ENCODE results near the gene PWP2.
A peak's percentile ranks its signal among the peaks of the same experiment; 100 is the strongest.
"Not testable (repeated sequence)": the region's sequence is repeated elsewhere in the genome, so short reads cannot be mapped to it uniquely, and the experiment has no call there.

Gene PWP2

DNA sequence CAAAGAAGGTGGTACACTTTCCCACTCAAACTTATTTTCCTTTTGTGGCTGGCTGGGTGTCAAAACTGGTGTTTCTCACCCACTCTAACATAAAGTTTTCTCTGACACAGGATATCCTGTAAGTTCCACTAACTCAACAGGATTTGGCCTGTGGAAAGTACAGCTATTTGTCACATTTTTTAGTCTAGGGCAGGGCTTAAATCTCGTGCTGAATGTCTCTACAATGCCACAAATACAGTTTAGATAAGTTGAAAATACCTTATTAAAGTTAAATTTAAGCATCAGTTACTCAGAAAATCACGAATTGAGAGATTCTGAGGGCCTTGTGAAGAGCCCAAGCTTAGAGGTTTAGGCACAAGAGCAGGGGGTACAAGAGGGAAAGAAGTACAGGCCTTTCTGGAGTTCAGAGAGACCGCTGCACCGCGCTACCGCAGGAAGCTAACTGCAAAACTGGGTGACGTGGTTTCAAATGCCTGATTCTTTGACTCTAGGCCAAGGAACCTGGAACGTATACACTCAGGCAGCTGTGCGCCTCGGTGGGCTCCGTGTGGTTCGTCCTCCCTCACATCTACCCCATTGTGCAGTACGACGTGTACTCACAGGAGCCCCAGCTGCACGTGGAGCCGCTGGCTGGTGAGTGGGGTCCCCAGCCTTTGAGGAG lies 23.4 kb upstream of the PWP2 start:
- DNase-seq: no peak

DNA sequence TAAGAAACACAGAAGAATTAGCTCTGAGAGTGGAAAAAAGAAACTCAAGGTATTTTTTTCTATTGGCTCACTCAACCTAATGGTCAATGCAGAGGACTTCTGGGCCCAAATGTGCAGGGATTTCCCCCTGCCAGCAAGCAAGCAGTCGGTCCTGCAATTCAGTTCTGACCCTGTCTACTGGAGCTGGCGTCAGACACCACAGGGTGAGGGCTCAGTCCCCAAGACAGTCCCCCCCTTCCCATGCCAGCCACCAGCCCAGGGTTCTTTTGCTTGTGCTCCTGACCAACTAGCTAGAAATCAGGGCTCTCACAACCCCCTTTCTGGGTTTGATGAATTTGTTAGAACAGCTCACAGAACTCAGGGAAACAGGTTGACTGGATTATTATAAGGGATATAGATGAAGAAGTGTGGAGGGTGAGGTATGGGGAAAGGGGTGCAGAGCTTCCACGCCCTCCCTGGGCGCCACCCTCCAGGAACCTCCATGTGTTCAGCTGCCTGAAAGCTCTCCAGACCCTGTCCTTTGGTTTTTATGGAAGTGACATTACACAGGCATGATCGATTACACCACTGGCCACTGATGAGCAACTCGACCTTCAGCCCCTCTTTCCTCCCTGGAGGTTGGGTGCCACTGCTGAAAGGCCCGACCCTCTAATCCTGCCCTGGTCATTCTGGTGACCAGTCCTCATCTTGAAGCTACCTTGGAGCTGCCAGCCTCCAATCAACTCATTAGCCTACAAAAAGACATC lies 22.5 kb upstream of the PWP2 start:
- peak in 3 of 4 experiments; percentile 16 to 53 (median 26) for DNase-seq

DNA sequence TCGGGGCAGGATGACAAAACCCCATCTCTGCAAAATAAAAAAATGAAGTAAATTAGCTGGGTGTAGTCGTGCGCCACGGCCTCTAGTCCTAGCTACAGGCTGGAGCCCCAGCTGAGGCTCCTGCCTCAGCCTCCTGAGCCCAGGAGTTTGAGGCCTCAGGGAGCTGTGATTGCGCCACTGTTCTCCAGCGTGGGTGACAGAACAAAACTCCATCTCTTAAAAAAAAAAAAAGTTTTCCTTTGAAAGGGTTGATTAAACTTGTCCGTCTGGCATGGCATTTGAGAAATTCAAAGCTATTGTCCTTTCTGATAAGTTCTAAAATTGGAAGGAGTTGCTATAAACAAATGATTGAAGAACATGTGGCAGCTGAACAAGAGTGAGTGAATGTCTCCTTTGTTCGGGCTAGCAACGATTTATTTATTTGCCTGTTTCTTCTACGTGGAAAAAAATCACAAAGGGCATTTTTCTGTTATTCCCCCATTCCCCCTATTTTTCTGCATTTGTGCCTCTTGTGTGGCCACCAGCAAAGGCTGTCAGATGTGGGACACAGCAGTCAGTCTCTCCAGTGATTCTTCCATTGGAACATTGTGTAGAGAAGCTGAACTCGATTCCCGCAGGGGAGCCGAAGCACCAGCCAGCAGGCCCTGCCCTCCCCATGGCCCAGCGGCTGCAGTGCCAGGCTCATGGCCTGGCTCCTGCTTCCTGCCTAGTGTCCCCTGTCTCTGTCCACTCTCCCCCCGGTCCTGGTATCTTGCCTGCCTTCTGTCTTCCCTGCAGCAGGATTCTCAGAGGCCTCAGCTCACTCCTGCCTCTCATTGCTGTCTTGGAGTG lies 21.5 kb upstream of the PWP2 start:
- peak in 1 of 4 experiments; percentile 16 for DNase-seq

DNA sequence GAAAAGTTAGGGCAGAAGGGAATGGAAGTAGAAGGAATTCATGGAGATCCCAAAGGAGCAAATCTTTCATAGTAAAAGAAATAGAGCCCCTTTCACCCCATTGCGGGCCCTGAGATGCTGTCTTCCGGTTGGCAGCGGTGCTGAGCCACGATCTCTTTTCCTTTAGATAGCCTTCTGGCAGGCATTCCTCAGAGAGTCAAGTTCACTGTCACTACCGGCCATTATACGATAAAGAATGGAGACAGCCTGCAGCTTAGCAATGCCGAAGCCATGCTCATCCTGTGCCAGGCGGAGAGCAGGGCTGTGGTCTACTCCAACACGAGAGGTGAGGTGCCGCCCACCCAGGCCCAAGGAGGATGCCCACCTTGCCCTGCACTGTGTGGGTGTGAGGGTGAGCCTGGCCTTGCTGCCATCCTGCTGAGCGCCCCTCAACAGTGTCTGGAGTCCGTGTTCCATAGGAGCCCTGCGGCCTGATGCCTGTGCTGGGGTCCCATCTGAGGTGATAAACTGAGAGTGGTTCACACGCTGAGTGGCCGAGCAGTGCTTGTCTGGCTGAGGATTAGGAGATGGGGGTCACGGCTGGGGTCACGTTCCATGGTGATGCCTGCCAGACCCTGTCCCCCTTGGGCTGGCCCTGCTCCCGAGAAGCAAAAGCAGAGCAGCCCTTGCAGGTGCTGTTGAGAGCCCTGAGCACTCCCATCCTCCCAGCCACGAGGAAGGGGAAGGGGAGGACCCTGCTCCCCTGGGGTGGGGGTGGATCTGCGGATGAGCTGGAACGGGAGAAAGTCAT lies 20.4 kb upstream of the PWP2 start:
- no peak for DNase-seq

DNA sequence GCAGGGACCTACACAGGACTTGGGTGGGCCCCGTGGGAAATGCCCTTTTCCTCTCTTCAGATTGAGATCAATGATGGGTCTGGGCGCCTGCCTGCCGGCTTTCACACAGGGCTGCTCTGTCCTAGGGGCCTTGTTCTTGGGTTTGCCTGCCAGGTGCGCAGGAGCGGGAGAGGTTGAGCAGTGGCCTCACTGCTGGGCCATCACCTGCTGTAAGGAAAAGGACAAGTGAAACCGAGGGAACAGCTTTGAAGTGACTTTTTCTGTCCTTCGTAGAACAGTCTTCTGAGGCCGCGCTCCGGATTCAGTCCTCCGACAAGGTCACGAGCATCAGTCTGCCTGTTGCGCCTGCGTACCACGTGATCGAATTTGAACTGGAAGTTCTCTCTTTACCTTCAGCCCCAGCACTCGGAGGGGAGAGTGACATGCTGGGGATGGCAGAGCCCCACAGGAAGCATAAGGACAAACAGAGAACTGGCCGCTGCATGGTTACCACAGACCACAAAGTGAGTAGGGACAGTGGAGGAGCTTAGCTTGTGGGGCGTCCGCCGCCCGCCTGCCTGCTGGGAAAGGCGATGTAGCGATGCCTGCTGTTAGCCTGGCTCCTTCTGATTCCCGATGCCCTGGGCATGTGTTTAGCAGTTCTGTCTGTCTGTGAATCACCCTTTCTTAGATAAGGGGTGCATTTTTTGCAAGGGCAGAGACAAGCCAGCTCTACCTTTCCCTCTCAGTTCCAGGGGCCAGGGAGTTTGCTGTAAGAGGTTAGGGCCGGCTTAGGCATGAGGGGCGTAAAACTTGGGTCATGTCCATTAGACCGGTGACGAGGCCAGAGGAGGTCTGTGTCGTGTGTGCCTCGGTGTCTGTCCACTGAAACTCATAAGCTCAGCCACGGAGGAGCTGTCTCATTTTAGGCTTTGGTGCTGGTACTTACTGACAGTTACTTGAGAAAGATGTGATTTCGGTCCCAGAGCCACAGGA lies 19.5 kb upstream of the PWP2 start:
- peak; percentile 68 to 81 (median 80) for DNase-seq

DNA sequence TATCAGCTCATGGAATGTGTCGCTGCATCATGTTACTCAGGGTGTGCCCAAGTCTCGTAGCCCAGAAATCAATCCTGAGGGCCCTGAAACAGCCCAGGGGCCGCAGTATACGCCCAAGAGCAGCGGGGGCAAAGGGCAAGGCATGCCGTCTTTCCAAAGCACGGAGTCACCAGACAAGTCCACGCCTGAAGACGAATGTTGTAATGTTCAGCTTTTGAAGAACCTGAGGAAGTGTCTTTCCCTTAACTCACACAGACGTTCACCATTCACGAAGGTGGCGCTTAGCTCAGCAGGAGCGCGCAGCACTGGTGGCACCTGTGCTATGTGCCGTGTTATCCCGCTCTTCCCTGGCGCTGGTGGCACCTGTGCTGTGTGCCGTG lies 18.8 kb upstream of the PWP2 start:
- DNase-seq: no peak

DNA sequence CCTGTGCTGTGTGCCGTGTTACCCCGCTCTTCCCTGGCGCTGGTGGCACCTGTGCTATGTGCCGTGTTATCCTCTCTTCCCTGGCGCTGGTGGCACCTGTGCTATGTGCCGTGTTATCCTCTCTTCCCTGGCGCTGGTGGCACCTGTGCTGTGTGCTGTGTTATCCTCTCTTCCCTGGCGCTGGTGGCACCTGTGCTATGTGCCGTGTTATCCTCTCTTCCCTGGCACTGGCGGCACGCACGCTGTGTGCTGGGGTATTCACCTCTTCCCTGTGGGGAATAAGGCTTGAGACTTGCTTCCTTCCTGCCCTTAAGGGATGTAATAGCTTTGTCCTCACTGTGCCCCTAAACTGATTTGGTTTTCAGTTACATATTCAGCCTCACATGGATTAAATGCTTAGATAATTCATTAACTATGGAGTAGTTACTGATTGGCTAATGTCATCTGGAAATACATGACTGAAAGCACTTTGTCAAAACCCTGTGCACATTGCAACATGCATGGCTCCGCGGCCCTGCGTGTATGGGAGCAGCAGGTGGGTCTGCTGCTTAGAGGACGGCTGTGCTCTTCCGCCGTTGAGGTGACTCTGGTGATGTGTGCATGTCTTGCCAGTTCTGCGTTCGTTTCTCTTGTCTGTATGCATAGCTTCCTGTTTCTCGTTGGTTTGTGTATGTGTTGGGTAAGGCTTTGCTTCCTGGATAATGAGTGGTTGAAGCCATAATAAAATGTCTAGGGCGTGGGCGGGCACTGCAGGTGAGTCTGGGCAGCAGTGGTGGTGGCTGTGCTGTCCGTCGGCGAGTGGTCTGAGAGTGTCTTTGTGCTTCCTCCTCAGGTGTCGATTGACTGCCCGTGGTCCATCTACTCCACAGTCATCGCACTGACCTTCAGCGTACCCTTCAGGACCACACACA lies 17.9 kb upstream of the PWP2 start:
- DNase-seq: peak in 3 of 4 experiments; percentile 33 to 48 (median 44)

DNA sequence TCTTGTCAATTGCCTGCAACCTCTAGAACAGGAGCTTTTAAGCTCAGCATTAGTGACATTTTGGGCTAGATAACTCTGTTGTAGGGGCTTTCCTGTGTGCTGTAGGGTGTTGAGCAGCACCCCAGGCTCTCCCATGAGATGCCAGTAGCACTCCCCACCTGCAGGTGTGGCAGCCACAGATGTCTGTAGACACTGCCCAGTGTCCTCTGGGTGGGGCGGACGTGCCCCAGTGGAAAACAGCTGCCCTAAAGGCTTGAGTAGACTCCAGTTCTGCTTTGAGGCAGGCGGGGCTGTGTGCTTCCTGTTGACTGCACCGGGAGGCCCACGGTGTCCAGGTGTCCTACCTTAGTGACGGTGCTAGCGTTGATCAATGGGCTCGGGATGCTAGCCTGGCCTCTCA lies 16.9 kb upstream of the PWP2 start:
- no peak for DNase-seq

DNA sequence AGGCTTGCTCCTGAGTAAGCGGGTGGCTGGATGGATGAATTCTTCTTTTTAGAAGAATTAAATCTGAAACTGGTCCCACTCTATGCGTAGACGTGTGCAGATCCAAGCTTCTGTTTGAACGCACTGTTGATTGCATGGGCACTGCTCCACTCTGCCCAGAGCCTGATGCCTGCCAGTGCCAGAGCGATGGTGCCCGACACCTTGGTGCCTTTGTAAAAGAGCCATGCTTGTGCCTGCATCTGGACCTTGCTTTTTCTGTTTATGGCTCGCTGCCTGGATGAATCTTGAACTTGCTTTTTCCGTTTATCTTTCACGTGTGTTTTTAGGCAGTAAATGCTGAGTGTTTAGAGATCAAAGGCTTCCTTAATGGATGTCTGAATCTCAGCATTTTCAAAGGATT lies 15.0 kb upstream of the PWP2 start:
- no peak for DNase-seq

DNA sequence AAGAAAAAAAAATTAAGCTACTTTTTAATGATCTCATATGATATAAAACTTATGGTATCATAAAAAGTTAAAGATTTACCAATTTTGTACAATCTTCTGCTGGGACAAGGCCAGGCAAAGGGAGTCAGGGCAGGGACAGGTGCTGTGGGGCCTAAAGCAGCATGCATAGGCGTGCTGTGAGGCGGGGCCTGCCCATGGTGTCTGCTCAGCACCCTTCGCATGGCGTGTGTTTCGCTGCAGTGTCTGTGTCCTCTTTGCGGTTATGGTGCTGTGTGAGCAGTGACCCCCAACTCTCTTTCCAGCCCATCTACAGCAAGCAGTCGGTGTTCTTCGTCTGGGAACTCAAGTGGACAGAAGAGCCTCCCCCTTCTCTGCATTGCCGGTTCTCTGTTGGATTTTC lies 13.4 kb upstream of the PWP2 start:
- no peak for DNase-seq

DNA sequence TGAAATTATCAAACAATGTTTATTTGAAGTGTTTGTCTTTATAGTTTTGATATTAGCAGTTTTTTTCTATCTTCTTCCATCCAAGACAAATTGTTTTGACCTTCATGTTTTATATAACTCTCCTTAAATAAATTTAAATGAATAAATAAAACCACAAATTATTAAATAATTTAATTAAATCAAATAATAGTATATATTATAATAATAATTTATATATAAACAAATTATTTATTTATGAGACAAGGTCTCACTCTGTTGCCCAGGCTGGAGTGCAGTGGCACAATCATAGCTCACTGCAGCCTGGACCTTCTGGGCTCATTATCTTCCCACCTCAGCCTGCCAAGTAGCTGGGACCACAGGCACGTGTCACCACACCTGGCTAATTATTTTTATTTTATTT lies 12.4 kb upstream of the PWP2 start:
- DNase-seq: no peak

DNA sequence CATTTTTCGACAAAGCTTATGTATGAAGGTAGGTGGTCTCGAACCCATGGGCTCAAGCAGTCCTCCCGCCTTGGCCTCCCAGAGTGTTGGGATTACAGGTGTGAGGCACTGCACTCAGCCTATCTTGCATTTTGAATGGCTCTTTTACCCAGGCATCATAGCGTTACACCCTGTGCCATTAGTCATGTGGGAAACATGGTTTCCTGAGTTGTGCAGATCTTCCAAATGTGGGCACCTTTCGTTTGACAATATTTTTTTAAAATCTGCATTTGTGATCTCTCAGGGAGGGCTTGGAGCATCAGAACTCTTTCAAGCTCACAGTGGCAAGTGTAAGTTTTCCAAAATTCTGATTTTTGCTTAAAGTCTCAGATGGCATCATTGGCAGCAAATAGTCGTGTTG lies 8.7 kb upstream of the PWP2 start:
- not testable (repeated sequence) for DNase-seq

DNA sequence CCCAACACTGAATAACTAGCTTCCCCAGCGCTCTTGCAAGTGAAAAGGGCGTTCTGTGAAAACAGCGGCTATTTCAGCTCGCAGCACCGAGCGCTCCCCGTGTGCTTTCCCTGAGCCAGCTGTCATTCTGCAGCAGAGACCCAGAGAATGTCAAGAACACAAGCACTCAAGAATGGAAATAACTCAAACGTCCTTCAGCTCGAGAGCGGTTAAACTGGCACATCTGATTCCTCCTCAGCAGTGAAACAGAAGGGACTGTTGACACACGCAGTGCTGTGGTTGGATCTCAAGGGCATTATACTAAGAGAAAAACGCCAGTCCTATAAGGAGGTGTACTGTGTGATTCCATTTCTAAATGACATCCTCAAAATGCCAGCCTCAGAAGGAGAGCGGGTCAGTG lies 8.2 kb upstream of the PWP2 start:
- DNase-seq: not testable (repeated sequence)

DNA sequence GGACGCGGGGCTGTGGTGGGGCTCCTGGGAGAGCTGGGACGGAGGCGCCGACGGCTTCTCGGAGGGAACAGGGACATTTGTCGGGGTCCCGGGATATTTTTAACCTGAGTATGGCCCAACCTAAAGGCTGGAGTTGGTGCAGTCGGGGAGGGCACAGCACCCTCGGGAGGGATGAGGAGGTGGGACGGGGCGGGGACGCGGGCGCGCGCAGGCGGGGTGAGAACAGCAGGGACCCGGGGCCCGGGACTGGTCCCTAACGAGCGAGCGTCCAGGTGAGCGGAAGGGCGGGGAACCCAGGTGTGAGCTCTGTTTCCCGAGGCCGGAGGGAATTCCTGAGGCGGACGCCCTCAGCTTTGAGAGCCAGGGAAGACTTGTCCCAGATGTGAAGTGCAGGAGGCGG lies 390 bp downstream of the PWP2 start:
- DNase-seq: not testable (repeated sequence)

DNA sequence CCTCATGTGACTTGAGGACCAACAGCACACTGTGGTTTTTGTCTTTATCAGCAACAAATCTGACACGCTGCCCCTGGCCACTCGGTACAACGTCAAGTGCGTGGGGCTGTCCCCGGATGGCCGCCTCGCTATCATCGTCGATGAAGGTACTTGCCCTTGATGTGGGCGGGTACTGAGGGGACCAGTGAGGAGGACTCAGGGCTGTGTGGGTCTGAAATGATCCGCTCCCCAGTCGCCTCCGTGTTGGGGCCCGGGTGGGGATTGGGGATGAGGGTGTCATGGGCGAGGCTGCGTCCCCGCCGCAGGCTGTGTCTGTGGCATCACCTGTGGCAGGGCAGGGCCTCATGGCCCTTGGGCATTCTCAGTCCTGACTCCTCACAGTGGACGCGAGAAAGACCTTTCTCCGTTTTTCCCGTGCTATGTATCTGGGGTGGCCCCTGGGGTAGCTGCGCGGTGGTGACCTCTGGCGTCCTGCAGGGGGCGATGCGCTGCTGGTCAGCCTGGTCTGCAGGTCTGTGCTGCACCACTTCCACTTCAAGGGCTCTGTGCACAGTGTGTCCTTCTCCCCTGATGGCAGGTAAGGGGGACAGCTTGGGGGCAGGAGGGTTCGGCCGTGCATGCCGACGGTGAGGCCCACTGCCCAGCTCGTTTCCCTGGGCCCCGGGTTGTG lies 6.6 kb downstream of the PWP2 start:
- not testable (repeated sequence) for DNase-seq

DNA sequence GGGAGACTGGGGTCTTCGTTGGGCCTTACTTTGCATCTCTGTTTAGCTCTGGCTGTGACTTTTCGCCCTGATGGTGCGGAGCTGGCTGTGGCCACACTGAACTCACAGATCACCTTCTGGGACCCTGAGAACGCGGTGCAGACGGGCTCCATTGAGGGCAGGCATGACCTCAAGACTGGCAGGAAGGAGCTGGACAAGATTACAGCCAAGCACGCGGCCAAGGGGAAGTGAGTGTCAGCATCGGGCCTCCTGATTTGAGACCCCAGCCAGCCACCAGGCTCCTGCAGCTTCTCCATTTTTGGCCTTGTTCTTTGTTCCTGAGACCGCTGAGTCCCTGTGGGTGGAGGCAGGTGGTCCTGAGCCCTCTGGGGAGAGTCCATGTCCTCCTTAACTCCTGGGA lies 14.9 kb downstream of the PWP2 start:
- DNase-seq: not testable (repeated sequence)

DNA sequence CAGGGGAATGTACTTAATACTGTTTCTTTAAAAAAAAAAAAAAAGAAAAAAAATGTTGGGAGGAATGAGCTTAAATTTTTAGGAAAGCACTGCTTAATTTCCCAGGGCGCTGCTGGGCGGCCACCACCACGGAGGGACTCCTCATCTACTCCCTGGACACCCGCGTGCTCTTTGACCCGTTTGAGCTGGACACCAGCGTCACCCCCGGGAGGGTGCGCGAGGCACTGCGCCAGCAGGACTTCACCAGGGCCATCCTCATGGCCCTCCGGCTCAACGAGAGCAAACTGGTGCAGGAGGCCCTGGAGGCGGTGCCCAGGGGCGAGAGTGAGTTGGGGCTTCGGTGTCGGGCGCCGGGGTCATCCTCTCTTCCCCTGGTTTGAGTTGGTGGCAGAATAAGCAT lies 20.6 kb downstream of the PWP2 start:
- DNase-seq: not testable (repeated sequence)

DNA sequence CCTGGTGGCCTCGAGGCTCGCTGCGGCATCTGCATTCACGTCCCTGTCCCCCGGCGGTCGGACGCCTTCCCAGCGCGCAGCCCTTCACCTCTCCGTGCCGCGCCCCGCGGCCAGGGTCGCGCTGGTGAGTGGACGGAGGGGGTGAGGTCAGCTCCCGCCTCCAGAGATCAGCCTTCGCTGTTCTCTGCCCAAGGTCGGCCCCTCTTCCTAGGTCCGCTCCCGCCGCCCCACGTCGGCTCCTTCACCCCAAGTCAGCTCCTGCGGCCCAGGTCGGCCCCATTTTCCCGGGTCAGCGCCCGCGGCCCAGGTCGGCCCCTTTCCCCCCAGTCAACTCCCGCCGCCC lies 26.5 kb downstream of the PWP2 start:
- DNase-seq: not testable (repeated sequence)

DNA sequence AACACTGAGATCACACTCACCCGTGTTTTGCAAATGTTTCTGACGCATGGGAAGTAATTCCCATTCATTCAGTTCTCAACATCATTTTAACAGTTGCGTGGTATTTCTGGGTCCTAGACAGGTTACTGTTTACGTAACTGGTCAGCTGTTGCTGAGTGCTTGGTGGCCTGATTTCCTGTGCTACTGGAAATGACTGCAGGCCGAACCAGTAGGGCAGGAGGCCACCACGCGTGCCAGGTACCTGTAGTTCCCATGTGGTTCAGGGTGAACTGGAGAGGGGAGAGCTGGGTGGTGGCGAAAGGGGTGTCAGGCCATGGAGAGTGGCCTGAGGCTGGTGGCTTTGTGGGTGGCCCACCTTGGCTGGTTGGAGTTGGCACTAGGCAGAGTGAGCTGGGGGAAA lies 27.5 kb downstream of the PWP2 start:
- not testable (repeated sequence) for DNase-seq

DNA sequence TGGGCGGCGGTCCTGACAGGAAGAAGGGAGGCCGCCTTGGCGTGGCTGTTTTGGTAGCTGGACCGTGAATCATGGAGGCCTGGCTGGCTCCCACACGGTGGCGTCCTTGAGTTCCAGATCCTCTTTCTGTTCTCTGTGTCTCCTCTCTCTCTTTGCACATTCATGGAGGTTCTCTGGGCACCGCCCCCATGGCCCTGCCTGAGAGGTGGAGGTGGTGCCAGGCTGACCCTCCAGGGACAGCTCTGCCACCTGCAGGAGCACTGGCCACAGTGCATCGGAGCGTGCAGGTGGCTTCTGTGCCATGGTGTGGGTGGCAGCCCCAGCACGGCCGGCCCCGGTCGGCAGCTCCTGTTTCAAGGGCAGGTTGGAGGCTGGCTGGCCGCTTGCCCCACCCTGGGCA lies 30.8 kb downstream of the PWP2 start:
- DNase-seq: not testable (repeated sequence)

Data from suppressor macrophage (primary cell).